ENCODE results near the gene ALG14. TPM values are rescaled to one million over a fixed set of nuclear protein-coding genes. Genes with fewer than 3 reads are reported as not detected.

Gene ALG14
- total RNA-seq, 1 donor from 2014 or later: 0.49 TPM

GRCh38 chr1:95018602-95019369 lies 54.0 kb downstream of the ALG14 start:
- no peaks in the 10 kb centered on the region for H3K27me3 Mint-ChIP-seq (ENCODE audit: insufficient read depth, low read depth)
- Histone ChIP-seq H3K27me3 (no peaks in the 10 kb centered on the region), H3K9ac (no peak overlapping the region), H2AFZ (replicated peaks) (no peak overlapping the region), H3K4me2 (no peak overlapping the region), H3K4me1 (peaks cover 26% of the 10 kb centered on the region), H3K4me3 (no peak overlapping the region), H3F3A (ENCODE audit: low read depth) (peaks cover 5% of the 10 kb centered on the region), H3K79me2 (ENCODE audit: low read depth) (no peaks in the 10 kb centered on the region), H3K27ac (no peak overlapping the region), H3K36me3 (no peaks in the 10 kb centered on the region), H3K9me3 (ENCODE audit: low read depth) (no peaks in the 10 kb centered on the region), H4K20me1 (ENCODE audit: low read depth) (no peaks in the 10 kb centered on the region)
- H3K36me3 Mint-ChIP-seq: no peaks in the 10 kb centered on the region
- no peak for DNase-seq (ENCODE audit: low spot score)
- peaks cover under 1% of the 10 kb centered on the region for H3K9me3 Mint-ChIP-seq
- peaks cover 50% of the 10 kb centered on the region for H3K4me1 Mint-ChIP-seq
- no peak overlapping the region for H3K27ac Mint-ChIP-seq
- no peak overlapping the region for H3K4me3 Mint-ChIP-seq
- TF ChIP-seq EZH2 (IDR thresholded peaks at IDR 0.05) (no peak), EZH2phosphoT487 (IDR thresholded peaks at IDR 0.05) (no peak)
- TF ChIP-seq, protein P1, sequence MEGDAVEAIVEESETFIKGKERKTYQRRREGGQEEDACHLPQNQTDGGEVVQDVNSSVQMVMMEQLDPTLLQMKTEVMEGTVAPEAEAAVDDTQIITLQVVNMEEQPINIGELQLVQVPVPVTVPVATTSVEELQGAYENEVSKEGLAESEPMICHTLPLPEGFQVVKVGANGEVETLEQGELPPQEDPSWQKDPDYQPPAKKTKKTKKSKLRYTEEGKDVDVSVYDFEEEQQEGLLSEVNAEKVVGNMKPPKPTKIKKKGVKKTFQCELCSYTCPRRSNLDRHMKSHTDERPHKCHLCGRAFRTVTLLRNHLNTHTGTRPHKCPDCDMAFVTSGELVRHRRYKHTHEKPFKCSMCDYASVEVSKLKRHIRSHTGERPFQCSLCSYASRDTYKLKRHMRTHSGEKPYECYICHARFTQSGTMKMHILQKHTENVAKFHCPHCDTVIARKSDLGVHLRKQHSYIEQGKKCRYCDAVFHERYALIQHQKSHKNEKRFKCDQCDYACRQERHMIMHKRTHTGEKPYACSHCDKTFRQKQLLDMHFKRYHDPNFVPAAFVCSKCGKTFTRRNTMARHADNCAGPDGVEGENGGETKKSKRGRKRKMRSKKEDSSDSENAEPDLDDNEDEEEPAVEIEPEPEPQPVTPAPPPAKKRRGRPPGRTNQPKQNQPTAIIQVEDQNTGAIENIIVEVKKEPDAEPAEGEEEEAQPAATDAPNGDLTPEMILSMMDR (IDR thresholded peaks at IDR 0.05): no peak

GRCh38 chr1:95017775-95018174 lies 55.0 kb downstream of the ALG14 start:
- Histone ChIP-seq H4K20me1 (ENCODE audit: low read depth) (no peaks in the 10 kb centered on the region), H3K4me2 (no peak overlapping the region), H3K27ac (no peak overlapping the region), H3K4me1 (peaks cover 26% of the 10 kb centered on the region), H3K9ac (no peak overlapping the region), H3K27me3 (no peaks in the 10 kb centered on the region), H2AFZ (replicated peaks) (no peak overlapping the region), H3F3A (ENCODE audit: low read depth) (peaks cover 5% of the 10 kb centered on the region), H3K36me3 (no peaks in the 10 kb centered on the region), H3K4me3 (no peak overlapping the region), H3K9me3 (ENCODE audit: low read depth) (no peaks in the 10 kb centered on the region), H3K79me2 (ENCODE audit: low read depth) (no peaks in the 10 kb centered on the region)
- no peak for TF ChIP-seq EZH2phosphoT487 (IDR thresholded peaks at IDR 0.05)
- TF ChIP-seq EZH2 (IDR thresholded peaks at IDR 0.05): no peak
- TF ChIP-seq, protein P1 (IDR thresholded peaks at IDR 0.05): no peak
- Mint-ChIP-seq H3K27me3 (ENCODE audit: insufficient read depth, low read depth) (no peaks in the 10 kb centered on the region), H3K36me3 (no peaks in the 10 kb centered on the region), H3K9me3 (no peaks in the 10 kb centered on the region), H3K4me3 (no peak overlapping the region), H3K4me1 (peaks cover 47% of the 10 kb centered on the region), H3K27ac (no peak overlapping the region)
- DNase-seq (ENCODE audit: low spot score): no peak

- Mint-ChIP-seq H3K36me3 (no peaks in the 10 kb centered on the region), H3K4me1 (peaks cover 30% of the 10 kb centered on the region), H3K9me3 (no peaks in the 10 kb centered on the region), H3K27ac (no peak overlapping the region), H3K27me3 (ENCODE audit: insufficient read depth, low read depth) (peaks cover 2% of the 10 kb centered on the region), H3K4me3 (no peak overlapping the region)
- no peak for DNase-seq (ENCODE audit: low spot score)
- TF ChIP-seq EZH2phosphoT487 (IDR thresholded peaks at IDR 0.05): no peak
- TF ChIP-seq, protein P1 (IDR thresholded peaks at IDR 0.05): no peak
- TF ChIP-seq EZH2 (IDR thresholded peaks at IDR 0.05): no peak
- H3K27me3 ChIP-seq: no peaks in the 10 kb centered on the region
- peaks cover 26% of the 10 kb centered on the region for H3K4me1 ChIP-seq
- H3K9me3 ChIP-seq (ENCODE audit: low read depth): no peaks in the 10 kb centered on the region
- no peaks in the 10 kb centered on the region for H3K79me2 ChIP-seq (ENCODE audit: low read depth)
- H3K9ac ChIP-seq: no peak overlapping the region
- H3K4me3 ChIP-seq: no peak overlapping the region
- H4K20me1 ChIP-seq (ENCODE audit: low read depth): no peaks in the 10 kb centered on the region
- peaks cover 5% of the 10 kb centered on the region for H3F3A ChIP-seq (ENCODE audit: low read depth)
- H3K4me2 ChIP-seq: no peak overlapping the region
- no peak overlapping the region for H3K27ac ChIP-seq
- H2AFZ ChIP-seq (replicated peaks): no peak overlapping the region
- H3K36me3 ChIP-seq: no peaks in the 10 kb centered on the region
These were observed 57.7 kb downstream of the ALG14 start for GRCh38 chr1:95015076-95015475.

Measured in neural progenitor cell (in vitro differentiated cells).